Neural cell (in vitro differentiated cells): Measurements from ENCODE around the gene SPINDOC. TPM values are rescaled to one million over a fixed set of nuclear protein-coding genes. Genes with fewer than 3 reads are reported as not detected.

Experiments
- H2AFZ ChIP-seq: fragments of 200-600, 300-800 bp; sonication (generic), shearing (Covaris generic); 2 replicates; pipeline ENCODE4 v1.6.0; 2014; ENCODE audit warnings: low read depth, mild to moderate bottlenecking, antibody characterized with exemption, low read length, moderate library complexity
- H3F3A ChIP-seq: fragments of 200-600 bp; shearing (Covaris generic); 2 replicates; pipeline ENCODE4 v1.6.1; 2016; ENCODE audit warnings: mild to moderate bottlenecking, moderate library complexity, mixed read lengths, antibody characterized with exemption, low read length; ENCODE audit not compliant: insufficient read depth, poor library complexity, severe bottlenecking
- H3K27ac ChIP-seq: fragments of 200-600, 300-800 bp; sonication (generic), shearing (Covaris generic); 2 replicates; pipeline ENCODE4 v1.5.1; 2014; ENCODE audit warnings: mild to moderate bottlenecking, low read length, moderate library complexity
- H3K27me3 ChIP-seq: fragments of 300-800, 200-600 bp; sonication (generic), shearing (Covaris generic); 2 replicates; pipeline ENCODE4 v1.6.0; 2014; ENCODE audit warnings: mild to moderate bottlenecking, low read depth, low read length, moderate library complexity; ENCODE audit not compliant: insufficient read depth
- H3K36me3 ChIP-seq: fragments of 300-800, 200-600 bp; sonication (generic), shearing (Covaris generic); 2 replicates; pipeline ENCODE4 v1.5.1; 2014; ENCODE audit warnings: mild to moderate bottlenecking, antibody characterized with exemption, low read length, moderate library complexity; ENCODE audit not compliant: insufficient read depth
- H3K4me2 ChIP-seq: fragments of 300-800, 200-600 bp; sonication (generic), shearing (Covaris generic); 2 replicates; pipeline ENCODE4 v1.6.0; 2014; ENCODE audit warnings: mild to moderate bottlenecking, low read length
- H3K4me3 ChIP-seq: fragments of 300-800, 200-600 bp; sonication (generic), shearing (Covaris generic); 2 replicates; pipeline ENCODE4 v1.5.1; 2014; ENCODE audit warnings: mild to moderate bottlenecking, low read length, moderate library complexity
- H3K79me2 ChIP-seq: fragments of 200-600 bp; shearing (Covaris generic); replicated peaks from 2 replicates; pipeline ENCODE4 v1.6.0; 2014; ENCODE audit warnings: mild to moderate bottlenecking, low read length, moderate library complexity; ENCODE audit not compliant: insufficient read depth
- H3K9ac ChIP-seq: fragments of 300-800, 200-600 bp; sonication (generic), shearing (Covaris generic); 2 replicates; pipeline ENCODE4 v1.6.1; 2016; ENCODE audit warnings: mild to moderate bottlenecking, low read length, mixed read lengths
- H3K9me2 ChIP-seq: fragments of 200-600 bp; shearing (Covaris generic); 2 replicates; pipeline ENCODE4 v1.6.1; 2016; ENCODE audit warnings: mild to moderate bottlenecking, low read length, mixed read lengths; ENCODE audit not compliant: insufficient read depth
- H3K9me3 ChIP-seq: fragments of 200-600, 300-800 bp; sonication (generic), shearing (Covaris generic); 2 replicates; pipeline ENCODE4 v1.6.1; 2016; ENCODE audit warnings: mild to moderate bottlenecking, mixed run types, low read length, moderate library complexity, mixed read lengths
- H4K20me1 ChIP-seq: fragments of 200-600 bp; shearing (Covaris generic); 2 replicates; pipeline ENCODE4 v1.6.1; 2016; ENCODE audit warnings: mild to moderate bottlenecking, mixed run types; ENCODE audit not compliant: insufficient read depth
- CTCF ChIP-seq: fragments of 450-650 bp; IDR thresholded peaks from 2 replicates; pipeline ENCODE4 v1.5.1; 2014; ENCODE audit warnings: antibody characterized with exemption, mild to moderate bottlenecking, moderate library complexity; ENCODE audit not compliant: poor library complexity, severe bottlenecking
- EP300 ChIP-seq: fragments of 450-650 bp; conservative IDR thresholded peaks from 2 replicates; pipeline ENCODE4 v1.6.1; 2014; ENCODE audit warnings: antibody characterized with exemption, mild to moderate bottlenecking, moderate library complexity; ENCODE audit not compliant: poor library complexity, severe bottlenecking
- EZH2 ChIP-seq: fragments of 200-600, 300-800 bp; shearing (Covaris generic), sonication (generic); IDR thresholded peaks from 2 replicates; pipeline ENCODE4 v1.6.1; 2014; ENCODE audit warnings: antibody characterized with exemption, low read length, borderline replicate concordance, mild to moderate bottlenecking; ENCODE audit not compliant: insufficient read depth, poor library complexity, severe bottlenecking
- MXI1 ChIP-seq: fragments of 450-650 bp; conservative IDR thresholded peaks from 2 replicates; pipeline ENCODE4 v1.6.1; 2014; ENCODE audit warnings: antibody characterized with exemption, mild to moderate bottlenecking; ENCODE audit not compliant: poor library complexity, severe bottlenecking
- POLR2AphosphoS5 ChIP-seq: IDR thresholded peaks from 2 replicates; pipeline ENCODE4 v1.6.1; 2012
- RAD21 ChIP-seq: fragments of 450-650 bp; conservative IDR thresholded peaks from 2 replicates; pipeline ENCODE4 v1.6.1; 2014; ENCODE audit warnings: antibody characterized with exemption, mild to moderate bottlenecking, moderate library complexity
- REST ChIP-seq: IDR thresholded peaks from 2 replicates; pipeline ENCODE4 v1.6.1; 2012; ENCODE audit warnings: borderline replicate concordance
- SMC3 ChIP-seq: fragments of 450-650 bp; conservative IDR thresholded peaks from 2 replicates; pipeline ENCODE4 v1.6.1; 2014; ENCODE audit warnings: antibody characterized with exemption, mild to moderate bottlenecking, moderate library complexity; ENCODE audit not compliant: poor library complexity
- TAF1 ChIP-seq: IDR thresholded peaks from 2 replicates; pipeline ENCODE4 v1.6.1; 2012; ENCODE audit warnings: low read depth
- polyA plus RNA-seq: library from polyadenylated mRNA; depleted of rRNA; stranded (reverse); fragments of >200 nt; gene quantifications from 2 replicates; pipeline ENCODE4 v1.2.3, GENCODE V29; 2014

SPINDOC gene
- polyA plus RNA-seq, 1 donor from 2014 or later, result 20.3 TPM

GRCh38 chr11:63839508-63840355 is 26.5 kb downstream of the SPINDOC start:
- Histone ChIP-seq H4K20me1 (peaks cover 10% of the 10 kb centered on the region), H3K9ac (peak overlapping the region; percentile 86), H3K27ac (peak overlapping the region; percentile 38), H3K27me3 (no peaks in the 10 kb centered on the region), H3K9me2 (no peaks in the 10 kb centered on the region), H3K4me3 (peak overlapping the region; percentile 74), H3K79me2 (peaks cover 54% of the 10 kb centered on the region), H3K4me2 (peak overlapping the region; percentile 92), H3F3A (no peaks in the 10 kb centered on the region), H3K36me3 (no peaks in the 10 kb centered on the region), H2AFZ (no peak overlapping the region), H3K9me3 (no peaks in the 10 kb centered on the region)
- TF ChIP-seq TAF1 (no peak), RAD21 (no peak), POLR2AphosphoS5 (peak; percentile 4), SMC3 (peak; percentile 6), MXI1 (peak; percentile 42), REST (no peak), EP300 (no peak)

DNA sequence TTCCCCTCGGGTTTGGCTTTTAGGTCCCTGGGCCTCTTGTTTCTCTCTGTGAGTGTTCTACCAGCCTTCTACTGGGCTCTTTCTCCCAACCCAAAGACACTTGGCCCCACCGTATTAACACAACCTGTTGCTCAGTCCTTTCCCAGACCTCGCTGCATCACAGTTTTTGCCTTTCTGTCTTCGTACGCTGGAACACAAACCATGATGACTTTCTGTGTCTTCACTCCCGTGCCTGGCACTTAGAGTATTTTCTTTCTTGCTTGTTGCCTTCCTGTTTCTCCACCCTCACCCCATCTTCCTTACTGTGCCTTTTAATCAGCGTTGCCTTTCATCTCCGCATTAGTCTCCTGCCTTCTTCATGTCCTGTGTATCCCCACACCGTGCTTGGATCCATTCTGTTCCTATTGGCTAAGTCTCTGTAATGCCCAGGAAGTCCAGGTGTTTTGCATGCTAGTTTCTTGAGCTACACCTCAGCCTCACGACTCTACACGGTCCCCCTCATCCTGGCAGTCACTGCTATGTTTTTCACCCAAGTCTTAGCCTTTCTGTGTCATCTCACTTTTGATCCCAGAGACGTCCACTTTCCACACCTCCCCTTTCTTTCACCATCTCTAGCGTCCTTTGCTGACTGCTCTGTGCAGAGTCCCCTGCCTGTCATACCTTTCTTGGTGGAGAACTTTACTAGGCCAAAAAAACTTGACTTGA is 27.3 kb downstream of the SPINDOC start:
- H3K9me2 ChIP-seq, result no peaks in the 10 kb centered on the region
- peak overlapping the region; percentile 38 for H3K27ac ChIP-seq
- peaks cover 10% of the 10 kb centered on the region for H4K20me1 ChIP-seq
- H3K79me2 ChIP-seq, result peaks cover 59% of the 10 kb centered on the region
- H3F3A ChIP-seq, result no peaks in the 10 kb centered on the region
- H3K36me3 ChIP-seq, result no peaks in the 10 kb centered on the region
- H3K9me3 ChIP-seq, result no peaks in the 10 kb centered on the region
- H3K4me3 ChIP-seq, result peak overlapping the region; percentile 74
- H3K4me2 ChIP-seq, result peak overlapping the region; percentile 92
- TF ChIP-seq POLR2AphosphoS5 (peak; percentile 2), SMC3 (no peak)
- no peaks in the 10 kb centered on the region for H3K27me3 ChIP-seq
- peak overlapping the region; percentile 86 for H3K9ac ChIP-seq
- H2AFZ ChIP-seq, result no peak overlapping the region

DNA sequence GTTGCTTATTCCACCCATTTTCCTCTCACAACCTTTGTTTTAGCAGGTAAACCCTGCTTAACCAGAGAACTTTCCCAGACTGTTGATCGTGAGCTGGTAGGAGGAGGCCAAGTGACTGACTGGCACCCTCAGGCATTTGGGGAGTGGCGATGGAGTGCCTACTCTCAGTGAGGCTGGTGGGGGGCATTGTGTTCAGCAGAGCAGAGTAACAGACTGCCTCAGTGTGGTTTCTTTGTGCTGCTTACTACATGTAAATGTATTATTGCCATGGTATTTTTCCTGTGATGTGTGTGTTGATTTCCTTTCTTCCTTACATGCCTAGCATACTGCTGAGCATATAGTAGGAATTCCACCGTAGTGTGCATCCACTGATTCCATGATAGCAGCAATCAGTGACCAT is 28.3 kb downstream of the SPINDOC start:
- peak overlapping the region; percentile 86 for H3K9ac ChIP-seq
- H3K9me3 ChIP-seq, result no peaks in the 10 kb centered on the region
- peaks cover 66% of the 10 kb centered on the region for H3K79me2 ChIP-seq
- TF ChIP-seq POLR2AphosphoS5 (peak; percentile 10), RAD21 (peak; percentile 17), EZH2 (no peak), CTCF (no peak)
- H3F3A ChIP-seq, result no peaks in the 10 kb centered on the region
- H3K27ac ChIP-seq, result peak overlapping the region; percentile 37
- no peaks in the 10 kb centered on the region for H3K27me3 ChIP-seq
- no peak overlapping the region for H2AFZ ChIP-seq
- H3K4me3 ChIP-seq, result peak overlapping the region; percentile 74
- no peaks in the 10 kb centered on the region for H3K36me3 ChIP-seq
- H3K9me2 ChIP-seq, result no peaks in the 10 kb centered on the region
- H4K20me1 ChIP-seq, result peaks cover 10% of the 10 kb centered on the region
- peak overlapping the region; percentile 92 for H3K4me2 ChIP-seq
